ENCODE data around the gene ARHGEF33.

Gene ARHGEF33

DNA sequence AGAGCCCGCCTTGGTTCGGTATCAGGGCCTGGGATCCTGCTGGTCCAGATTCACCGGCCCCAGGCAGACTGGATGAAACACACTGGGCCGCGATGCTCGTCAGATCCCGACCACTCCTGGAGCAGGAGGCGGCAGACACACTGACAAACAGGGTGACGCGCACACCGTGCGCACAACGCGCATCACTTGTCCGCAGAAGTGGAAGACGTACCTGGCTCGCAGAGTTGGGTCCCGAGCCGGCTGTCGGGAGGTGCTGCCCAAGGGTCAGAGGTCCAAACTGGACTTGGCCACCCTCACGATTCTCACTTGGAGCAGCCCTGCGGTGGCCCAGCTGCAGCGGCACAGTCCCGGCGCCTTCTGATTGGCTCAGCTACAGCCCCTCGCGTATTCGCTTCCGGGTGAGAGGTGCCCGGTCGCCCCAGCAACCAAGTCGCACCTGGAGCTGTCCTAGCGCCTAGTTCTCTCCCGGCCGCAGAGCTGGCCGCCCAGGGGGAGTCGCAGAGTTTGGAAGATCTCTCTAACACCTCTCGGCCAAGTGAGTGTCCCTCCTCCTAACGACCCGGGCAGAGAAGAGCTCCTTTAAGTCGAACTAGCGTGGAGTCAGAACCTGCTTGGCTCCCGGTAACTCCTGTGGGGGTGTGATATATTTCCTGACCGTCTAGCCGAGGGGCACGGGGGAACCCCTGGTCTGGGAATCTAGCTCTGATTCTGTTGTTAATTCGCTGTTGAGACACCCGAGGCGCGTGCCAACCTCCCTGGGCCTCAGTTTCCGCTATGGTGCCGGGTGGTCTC is 13.9 kb upstream of the ARHGEF33 start, which contains the start of the genes DHX57 and MORN2:
TSS of gene DHX57 (minus strand) at position 359 of the 792 bp plus-strand sequence. CDS start 7,529 bp downstream, outside the sequence.
TSS of gene MORN2 (plus strand) at position 401 of the 792 bp plus-strand sequence.
- TF ChIP-seq, protein P1, sequence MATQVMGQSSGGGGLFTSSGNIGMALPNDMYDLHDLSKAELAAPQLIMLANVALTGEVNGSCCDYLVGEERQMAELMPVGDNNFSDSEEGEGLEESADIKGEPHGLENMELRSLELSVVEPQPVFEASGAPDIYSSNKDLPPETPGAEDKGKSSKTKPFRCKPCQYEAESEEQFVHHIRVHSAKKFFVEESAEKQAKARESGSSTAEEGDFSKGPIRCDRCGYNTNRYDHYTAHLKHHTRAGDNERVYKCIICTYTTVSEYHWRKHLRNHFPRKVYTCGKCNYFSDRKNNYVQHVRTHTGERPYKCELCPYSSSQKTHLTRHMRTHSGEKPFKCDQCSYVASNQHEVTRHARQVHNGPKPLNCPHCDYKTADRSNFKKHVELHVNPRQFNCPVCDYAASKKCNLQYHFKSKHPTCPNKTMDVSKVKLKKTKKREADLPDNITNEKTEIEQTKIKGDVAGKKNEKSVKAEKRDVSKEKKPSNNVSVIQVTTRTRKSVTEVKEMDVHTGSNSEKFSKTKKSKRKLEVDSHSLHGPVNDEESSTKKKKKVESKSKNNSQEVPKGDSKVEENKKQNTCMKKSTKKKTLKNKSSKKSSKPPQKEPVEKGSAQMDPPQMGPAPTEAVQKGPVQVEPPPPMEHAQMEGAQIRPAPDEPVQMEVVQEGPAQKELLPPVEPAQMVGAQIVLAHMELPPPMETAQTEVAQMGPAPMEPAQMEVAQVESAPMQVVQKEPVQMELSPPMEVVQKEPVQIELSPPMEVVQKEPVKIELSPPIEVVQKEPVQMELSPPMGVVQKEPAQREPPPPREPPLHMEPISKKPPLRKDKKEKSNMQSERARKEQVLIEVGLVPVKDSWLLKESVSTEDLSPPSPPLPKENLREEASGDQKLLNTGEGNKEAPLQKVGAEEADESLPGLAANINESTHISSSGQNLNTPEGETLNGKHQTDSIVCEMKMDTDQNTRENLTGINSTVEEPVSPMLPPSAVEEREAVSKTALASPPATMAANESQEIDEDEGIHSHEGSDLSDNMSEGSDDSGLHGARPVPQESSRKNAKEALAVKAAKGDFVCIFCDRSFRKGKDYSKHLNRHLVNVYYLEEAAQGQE (IDR thresholded peaks at IDR 0.05; ENCODE audit: low read depth): peak; percentile 59
- TF ChIP-seq TAF1 (IDR thresholded peaks at IDR 0.05; ENCODE audit: low read depth) (peak; percentile 66), RAD21 (IDR thresholded peaks at IDR 0.05; ENCODE audit: low read depth) (no peak), EP300 (IDR thresholded peaks at IDR 0.05; ENCODE audit: borderline replicate concordance) (no peak), TCF12 (IDR thresholded peaks at IDR 0.05; ENCODE audit: low read depth) (peak; percentile 47; the same call in 1 of the 2 replicates), TEAD4 (IDR thresholded peaks at IDR 0.05) (peak; percentile 6; the same call in 1 of the 2 replicates), NFIC (IDR thresholded peaks at IDR 0.05) (no peak), CEBPB (IDR thresholded peaks at IDR 0.05) (no peak), YY1 (IDR thresholded peaks at IDR 0.05; ENCODE audit: low read depth) (peak; percentile 51; the same call in 1 of the 2 replicates), FOXM1 (IDR thresholded peaks at IDR 0.05; ENCODE audit: borderline replicate concordance, low read depth) (no peak), ZBTB7A (IDR thresholded peaks at IDR 0.05; ENCODE audit: low read depth) (no peak), EGR1 (IDR thresholded peaks at IDR 0.05) (no peak), CREB1 (IDR thresholded peaks at IDR 0.05; ENCODE audit: low read depth) (peak; percentile 34; the same call in 1 of the 2 replicates)
- TF ChIP-seq, protein P2, sequence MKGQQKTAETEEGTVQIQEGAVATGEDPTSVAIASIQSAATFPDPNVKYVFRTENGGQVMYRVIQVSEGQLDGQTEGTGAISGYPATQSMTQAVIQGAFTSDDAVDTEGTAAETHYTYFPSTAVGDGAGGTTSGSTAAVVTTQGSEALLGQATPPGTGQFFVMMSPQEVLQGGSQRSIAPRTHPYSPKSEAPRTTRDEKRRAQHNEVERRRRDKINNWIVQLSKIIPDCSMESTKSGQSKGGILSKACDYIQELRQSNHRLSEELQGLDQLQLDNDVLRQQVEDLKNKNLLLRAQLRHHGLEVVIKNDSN (IDR thresholded peaks at IDR 0.05): 0 out of 2 replicates have a peak, but pooled peaks have one; percentile 7
- TF ChIP-seq, protein P3, sequence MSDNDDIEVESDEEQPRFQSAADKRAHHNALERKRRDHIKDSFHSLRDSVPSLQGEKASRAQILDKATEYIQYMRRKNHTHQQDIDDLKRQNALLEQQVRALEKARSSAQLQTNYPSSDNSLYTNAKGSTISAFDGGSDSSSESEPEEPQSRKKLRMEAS (IDR thresholded peaks at IDR 0.05): peak; percentile 68

DNA sequence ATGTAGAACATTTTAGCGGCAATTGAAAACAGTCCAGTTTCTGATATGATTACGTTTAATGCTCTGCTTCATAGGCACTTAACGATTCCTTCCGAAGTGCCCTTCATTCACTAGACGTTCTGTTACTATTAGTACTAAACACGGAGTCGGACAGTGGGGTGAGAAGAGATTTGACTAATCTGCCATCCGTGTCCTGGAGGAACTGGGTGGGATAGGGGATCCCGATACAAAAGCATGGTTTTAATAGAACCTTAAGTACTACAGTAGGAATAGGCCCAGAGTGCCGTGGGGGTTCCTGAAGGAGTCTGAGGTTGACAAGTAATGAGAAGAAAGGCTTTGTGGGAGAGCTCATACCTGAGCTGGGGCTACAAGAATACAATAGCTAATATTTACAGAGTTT is 13.3 kb upstream of the ARHGEF33 start:
- TF ChIP-seq, protein P1 (IDR thresholded peaks at IDR 0.05; ENCODE audit: low read depth): no peak
- TF ChIP-seq, protein P2 (IDR thresholded peaks at IDR 0.05): no peak
- no peak for TF ChIP-seq CREB1 (IDR thresholded peaks at IDR 0.05; ENCODE audit: low read depth)

DNA sequence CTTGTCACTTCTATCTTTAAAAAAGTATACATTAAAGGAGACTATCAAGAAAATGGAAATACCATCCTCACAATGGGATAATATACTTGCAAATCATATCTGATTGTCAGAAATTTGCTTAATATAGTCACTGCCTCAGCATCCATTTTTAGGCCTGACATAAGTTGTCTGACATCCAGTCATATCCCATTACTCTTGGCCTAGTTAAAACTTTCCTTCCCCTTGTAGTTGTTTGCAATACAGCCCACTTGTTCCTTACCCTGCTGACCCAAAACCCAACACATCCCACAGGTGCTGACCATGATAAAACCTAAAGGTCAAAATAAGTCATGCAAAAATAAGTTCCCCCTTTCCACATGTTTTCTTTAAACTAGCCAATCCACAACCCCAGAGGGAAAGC is 3.6 kb upstream of the ARHGEF33 start:
- TF ChIP-seq TCF12 (IDR thresholded peaks at IDR 0.05; ENCODE audit: low read depth) (no peak), EGR1 (IDR thresholded peaks at IDR 0.05) (no peak)

DNA sequence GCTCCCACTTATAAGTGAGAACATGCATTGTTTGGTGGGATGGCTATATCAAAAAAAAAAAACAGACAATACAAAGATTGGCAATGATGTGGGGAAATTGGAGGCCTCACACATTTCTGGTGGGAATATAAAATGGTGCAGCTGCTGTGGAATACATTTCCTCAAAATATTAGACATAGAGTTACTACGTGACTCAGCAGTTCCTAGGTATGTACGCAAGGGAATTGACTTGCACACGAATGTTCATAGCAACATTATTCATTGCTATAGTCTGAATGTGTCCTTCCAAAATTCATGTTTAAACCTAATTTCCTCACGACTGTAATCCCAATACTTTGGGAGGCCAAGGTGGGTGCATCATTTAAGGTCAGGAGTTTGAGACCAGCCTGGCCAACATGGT is 2.3 kb upstream of the ARHGEF33 start:
- no peak for TF ChIP-seq EGR1 (IDR thresholded peaks at IDR 0.05)
- TF ChIP-seq TAF1 (IDR thresholded peaks at IDR 0.05; ENCODE audit: low read depth): no peak
- TF ChIP-seq YY1 (IDR thresholded peaks at IDR 0.05; ENCODE audit: low read depth): no peak
- no peak for TF ChIP-seq EP300 (IDR thresholded peaks at IDR 0.05; ENCODE audit: borderline replicate concordance)
- TF ChIP-seq, protein P3 (IDR thresholded peaks at IDR 0.05): no peak
- TF ChIP-seq TCF12 (IDR thresholded peaks at IDR 0.05; ENCODE audit: low read depth): no peak

DNA sequence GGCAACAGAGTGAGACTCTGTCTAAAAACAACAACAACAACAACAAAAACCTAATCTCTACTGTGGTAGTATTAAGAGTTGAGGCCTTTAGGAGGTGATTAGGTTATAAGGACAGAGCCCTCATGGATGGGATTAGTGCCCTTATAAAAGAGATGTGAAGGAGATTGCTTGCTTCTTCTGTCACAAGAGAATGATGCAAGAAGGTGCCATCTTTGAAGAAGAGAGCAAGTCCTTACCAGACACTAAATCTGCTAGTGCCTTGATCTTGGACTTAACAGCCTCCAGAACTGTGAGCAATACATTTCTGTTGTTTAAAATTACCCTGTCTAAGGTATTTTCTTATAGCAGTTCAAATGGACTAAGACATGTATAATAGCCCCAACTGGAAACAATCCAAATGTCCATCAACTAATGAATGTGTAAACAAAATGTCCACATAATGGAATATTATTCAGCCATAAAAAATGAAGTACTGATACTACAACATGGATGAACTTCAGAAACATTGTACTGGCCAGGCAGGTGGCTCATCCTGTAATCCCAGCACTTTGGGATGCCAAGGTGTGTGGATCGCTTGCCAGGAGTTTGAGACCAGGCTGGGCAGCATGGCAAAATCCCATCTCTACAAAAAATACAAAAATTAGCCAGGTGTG is 1.6 kb upstream of the ARHGEF33 start:
- TF ChIP-seq EP300 (IDR thresholded peaks at IDR 0.05; ENCODE audit: borderline replicate concordance): no peak
- no peak for TF ChIP-seq EGR1 (IDR thresholded peaks at IDR 0.05)
- no peak for TF ChIP-seq RAD21 (IDR thresholded peaks at IDR 0.05; ENCODE audit: low read depth)
- TF ChIP-seq TAF1 (IDR thresholded peaks at IDR 0.05; ENCODE audit: low read depth): no peak
- TF ChIP-seq CREB1 (IDR thresholded peaks at IDR 0.05; ENCODE audit: low read depth): no peak
- TF ChIP-seq, protein P3 (IDR thresholded peaks at IDR 0.05): no peak
- no peak for TF ChIP-seq ZBTB7A (IDR thresholded peaks at IDR 0.05; ENCODE audit: low read depth)
- no peak for TF ChIP-seq CEBPB (IDR thresholded peaks at IDR 0.05)
- TF ChIP-seq YY1 (IDR thresholded peaks at IDR 0.05; ENCODE audit: low read depth): no peak
- TF ChIP-seq, protein P2 (IDR thresholded peaks at IDR 0.05): no peak
- TF ChIP-seq, protein P1 (IDR thresholded peaks at IDR 0.05; ENCODE audit: low read depth): no peak
- TF ChIP-seq TEAD4 (IDR thresholded peaks at IDR 0.05): no peak
- TF ChIP-seq TCF12 (IDR thresholded peaks at IDR 0.05; ENCODE audit: low read depth): no peak
- no peak for TF ChIP-seq NFIC (IDR thresholded peaks at IDR 0.05)
- no peak for TF ChIP-seq FOXM1 (IDR thresholded peaks at IDR 0.05; ENCODE audit: borderline replicate concordance, low read depth)

Data from Ishikawa (cell line).